Activated naive CD4-positive, alpha-beta T cell treated with anti-CD3 and anti-CD28 coated beads, Interleukin-2, amount 50 U/mL, for 72 hours (primary cell): ENCODE measurements around the gene PRTN3. TPM values are rescaled to one million over a fixed set of nuclear protein-coding genes. Genes with fewer than 3 reads are reported as not detected.

Experiments
- ATAC-seq, 2 donors: fragments of 150-1000 bp; cut with Tn5 transposase; 2 replicates each; pipeline ENCODE4 v1.10.0; 2021; ENCODE audit warnings: mild to moderate bottlenecking in 2 of 2, moderate library complexity in 2 of 2
- DNase-seq, 2 donors: peaks; one replicate each; pipeline ENCODE4 v3.0.0; 2021 to 2022; ENCODE audit warnings: low spot score in 2 of 2
- H3K27ac Mint-ChIP-seq, 2 donors: one replicate each; pipeline ENCODE4 v1.8.0; 2022; ENCODE audit warnings: mild to moderate bottlenecking in 2 of 2, mixed read lengths in 2 of 2
- H3K36me3 Mint-ChIP-seq, 2 donors: one replicate each; pipeline ENCODE4 v1.8.0; 2022; ENCODE audit warnings: mixed read lengths in 2 of 2
- H3K9me3 Mint-ChIP-seq, 2 donors: one replicate each; pipeline ENCODE4 v1.8.0; 2022; ENCODE audit warnings: mixed read lengths in 2 of 2
- total RNA-seq, 2 donors: library from RNA; stranded (reverse); gene quantifications; one replicate each; pipeline ENCODE4 v1.2.3, GENCODE V29; 2022

Gene PRTN3
- total RNA-seq, 2 donors from 2014 or later, result not detected

- DNase-seq (peak in 1 of 2 donors; percentile 41), ATAC-seq (no peak)
- peaks cover 40 to 42% of the 10 kb centered on the region in 2 donors for H3K36me3 Mint-ChIP-seq
- H3K9me3 Mint-ChIP-seq, result no peaks in the 10 kb centered on the region
- peak overlapping the region; percentile 92 to 98 for H3K27ac Mint-ChIP-seq
Measured at GRCh38 chr19:801030-801860, 39.6 kb upstream of the PRTN3 start.

- peaks cover 35 to 46% of the 10 kb centered on the region in 2 donors for H3K36me3 Mint-ChIP-seq
Measured at GRCh38 chr19:801861-802497, 38.8 kb upstream of the PRTN3 start.

GRCh38 chr19:802498-803098, 38.2 kb upstream of the PRTN3 start:
- DNase-seq, result no peak
- Mint-ChIP-seq H3K9me3 (no peaks in the 10 kb centered on the region), H3K36me3 (peaks cover 41 to 52% of the 10 kb centered on the region in 2 donors), H3K27ac (peak overlapping the region; percentile 92 to 98)
- no peak for ATAC-seq

More at GRCh38 chr19:801861-802497, 38.8 kb upstream of the PRTN3 start:
- ATAC-seq (no peak), DNase-seq (no peak)
- no peaks in the 10 kb centered on the region for H3K9me3 Mint-ChIP-seq
- peak overlapping the region; percentile 92 to 98 for H3K27ac Mint-ChIP-seq

- H3K27ac Mint-ChIP-seq, result peak overlapping the region; percentile 92 to 98
- DNase-seq (no peak), ATAC-seq (no peak)
- H3K9me3 Mint-ChIP-seq, result no peaks in the 10 kb centered on the region
- H3K36me3 Mint-ChIP-seq, result peaks cover 47 to 56% of the 10 kb centered on the region in 2 donors
Measured at GRCh38 chr19:803099-803561, 37.7 kb upstream of the PRTN3 start.

DNA sequence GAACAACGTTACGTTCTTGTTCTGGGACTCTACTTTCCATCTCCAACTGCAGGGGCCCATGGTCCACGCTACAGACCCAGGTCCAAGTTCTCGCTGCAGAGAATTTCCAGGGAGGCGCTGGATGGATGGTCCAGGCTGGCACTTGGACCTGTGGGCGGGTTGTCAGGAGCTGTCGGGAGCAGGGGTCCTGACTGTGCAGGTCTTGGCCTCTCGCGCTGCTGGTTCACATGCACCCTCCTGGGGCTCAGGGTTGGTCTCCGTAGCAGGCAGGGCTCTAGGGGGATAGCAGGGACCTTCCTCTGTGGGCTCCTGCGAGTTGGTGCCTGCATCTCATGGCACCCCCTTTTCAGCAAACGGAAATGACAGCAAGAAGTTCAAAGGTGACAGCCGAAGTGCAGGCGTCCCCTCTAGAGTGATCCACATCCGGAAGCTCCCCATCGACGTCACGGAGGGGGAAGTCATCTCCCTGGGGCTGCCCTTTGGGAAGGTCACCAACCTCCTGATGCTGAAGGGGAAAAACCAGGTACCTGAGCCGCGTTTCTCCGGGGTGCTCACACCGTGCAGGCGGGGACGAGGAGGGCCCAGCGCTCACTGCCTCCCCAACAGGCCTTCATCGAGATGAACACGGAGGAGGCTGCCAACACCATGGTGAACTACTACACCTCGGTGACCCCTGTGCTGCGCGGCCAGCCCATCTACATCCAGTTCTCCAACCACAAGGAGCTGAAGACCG, 36.9 kb upstream of the PRTN3 start:
- Mint-ChIP-seq H3K27ac (peak overlapping the region; percentile 92 to 98), H3K9me3 (no peaks in the 10 kb centered on the region), H3K36me3 (peaks cover 45 to 50% of the 10 kb centered on the region in 2 donors)
- ATAC-seq, result no peak
- DNase-seq, result no peak

- Mint-ChIP-seq H3K36me3 (peaks cover 38 to 45% of the 10 kb centered on the region in 2 donors), H3K27ac (peak overlapping the region; percentile 90 to 92), H3K9me3 (no peaks in the 10 kb centered on the region)
- ATAC-seq (no peak), DNase-seq (no peak)
Measured at GRCh38 chr19:804419-805165, 36.2 kb upstream of the PRTN3 start.

DNA sequence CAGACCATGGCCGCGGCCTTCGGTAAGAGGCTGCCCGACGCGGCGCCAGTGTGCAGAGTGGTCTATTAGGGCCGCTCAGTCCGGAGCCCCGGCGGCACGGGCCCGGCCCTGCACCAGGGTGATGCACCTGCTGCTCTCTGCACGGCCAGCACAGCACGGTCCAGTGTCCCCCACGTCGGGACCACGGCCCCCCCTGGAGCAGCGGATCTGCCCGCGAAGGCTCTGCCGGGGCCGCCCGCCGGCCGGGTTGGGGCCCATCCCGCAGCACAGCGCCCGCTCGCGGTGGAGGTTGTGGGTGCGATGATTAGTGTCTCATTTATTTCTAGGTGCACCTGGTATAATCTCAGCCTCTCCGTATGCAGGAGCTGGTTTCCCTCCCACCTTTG, 35.6 kb upstream of the PRTN3 start:
- Mint-ChIP-seq H3K36me3 (peaks cover 32 to 45% of the 10 kb centered on the region in 2 donors), H3K9me3 (no peaks in the 10 kb centered on the region)
- ATAC-seq, result peak in 1 of 2 donors; percentile 3

GRCh38 chr19:805600-806550, 34.9 kb upstream of the PRTN3 start:
- ATAC-seq, result peak in 1 of 2 donors; percentile 22

More for the DNA sequence above, 35.6 kb upstream of the PRTN3 start:
- peak overlapping the region in 1 of 2 donors; percentile 96 for H3K27ac Mint-ChIP-seq
- DNase-seq, result no peak

GRCh38 chr19:806815-807421, 33.9 kb upstream of the PRTN3 start:
- no peak for DNase-seq
- Mint-ChIP-seq H3K9me3 (no peaks in the 10 kb centered on the region), H3K36me3 (peaks cover 25 to 44% of the 10 kb centered on the region in 2 donors), H3K27ac (peak overlapping the region in 1 of 2 donors; percentile 97)
- no peak for ATAC-seq

More at GRCh38 chr19:805600-806550, 34.9 kb upstream of the PRTN3 start:
- DNase-seq, result no peak
- H3K36me3 Mint-ChIP-seq, result peaks cover 25 to 44% of the 10 kb centered on the region in 2 donors
- peak overlapping the region in 1 of 2 donors; percentile 96 for H3K27ac Mint-ChIP-seq
- no peaks in the 10 kb centered on the region for H3K9me3 Mint-ChIP-seq

GRCh38 chr19:807627-808422, 33.0 kb upstream of the PRTN3 start:
- H3K9me3 Mint-ChIP-seq, result no peaks in the 10 kb centered on the region
- peaks cover 20 to 39% of the 10 kb centered on the region in 2 donors for H3K36me3 Mint-ChIP-seq
- H3K27ac Mint-ChIP-seq, result peak overlapping the region in 1 of 2 donors; percentile 97
- DNase-seq, result no peak
- ATAC-seq, result no peak

DNA sequence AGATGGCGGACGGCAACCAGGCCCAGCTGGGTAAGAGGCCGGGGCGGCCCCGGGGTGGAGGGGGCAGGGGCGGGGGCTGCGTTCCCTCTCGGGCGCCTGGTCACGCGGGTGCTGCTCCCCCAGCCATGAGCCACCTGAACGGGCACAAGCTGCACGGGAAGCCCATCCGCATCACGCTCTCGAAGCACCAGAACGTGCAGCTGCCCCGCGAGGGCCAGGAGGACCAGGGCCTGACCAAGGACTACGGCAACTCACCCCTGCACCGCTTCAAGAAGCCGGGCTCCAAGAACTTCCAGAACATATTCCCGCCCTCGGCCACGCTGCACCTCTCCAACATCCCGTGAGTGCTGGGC, 32.4 kb upstream of the PRTN3 start:
- Mint-ChIP-seq H3K27ac (no peak overlapping the region), H3K9me3 (no peaks in the 10 kb centered on the region), H3K36me3 (peaks cover 16 to 34% of the 10 kb centered on the region in 2 donors)
- DNase-seq (no peak), ATAC-seq (no peak)

DNA sequence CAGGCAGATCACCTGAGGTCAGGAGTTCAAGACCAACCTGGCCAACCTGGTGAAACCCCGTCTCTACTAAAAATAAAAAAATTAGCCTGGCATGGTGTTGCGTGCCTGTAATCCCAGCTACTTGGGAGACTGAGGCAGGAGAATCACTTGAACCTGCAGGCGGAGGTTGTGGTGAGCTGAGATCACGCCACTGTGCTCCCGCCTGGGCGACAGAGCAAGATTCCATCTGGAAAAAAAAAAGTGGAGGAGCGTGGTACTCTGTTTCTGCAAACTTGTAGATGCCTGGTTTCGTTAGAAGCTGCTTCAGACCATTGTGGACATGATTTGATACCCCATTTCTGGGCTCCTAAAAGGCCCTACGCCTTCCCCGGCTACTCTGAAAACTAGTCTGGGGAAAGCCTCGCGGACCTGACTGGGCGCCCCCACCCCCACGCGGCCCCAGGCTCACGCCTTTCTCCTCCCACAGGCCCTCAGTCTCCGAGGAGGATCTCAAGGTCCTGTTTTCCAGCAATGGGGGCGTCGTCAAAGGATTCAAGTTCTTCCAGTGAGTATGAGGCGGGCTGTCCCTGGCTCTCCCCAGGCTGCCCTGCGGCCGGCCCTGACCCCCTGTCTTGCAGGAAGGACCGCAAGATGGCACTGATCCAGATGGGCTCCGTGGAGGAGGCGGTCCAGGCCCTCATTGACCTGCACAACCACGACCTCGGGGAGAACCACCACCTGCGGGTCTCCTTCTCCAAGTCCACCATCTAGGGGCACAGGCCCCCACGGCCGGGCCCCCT, 30.5 kb upstream of the PRTN3 start:
- no peak for ATAC-seq
- no peak for DNase-seq
- Mint-ChIP-seq H3K9me3 (no peaks in the 10 kb centered on the region), H3K36me3 (peaks cover 12 to 40% of the 10 kb centered on the region in 2 donors), H3K27ac (peak overlapping the region in 1 of 2 donors; percentile 87)

DNA sequence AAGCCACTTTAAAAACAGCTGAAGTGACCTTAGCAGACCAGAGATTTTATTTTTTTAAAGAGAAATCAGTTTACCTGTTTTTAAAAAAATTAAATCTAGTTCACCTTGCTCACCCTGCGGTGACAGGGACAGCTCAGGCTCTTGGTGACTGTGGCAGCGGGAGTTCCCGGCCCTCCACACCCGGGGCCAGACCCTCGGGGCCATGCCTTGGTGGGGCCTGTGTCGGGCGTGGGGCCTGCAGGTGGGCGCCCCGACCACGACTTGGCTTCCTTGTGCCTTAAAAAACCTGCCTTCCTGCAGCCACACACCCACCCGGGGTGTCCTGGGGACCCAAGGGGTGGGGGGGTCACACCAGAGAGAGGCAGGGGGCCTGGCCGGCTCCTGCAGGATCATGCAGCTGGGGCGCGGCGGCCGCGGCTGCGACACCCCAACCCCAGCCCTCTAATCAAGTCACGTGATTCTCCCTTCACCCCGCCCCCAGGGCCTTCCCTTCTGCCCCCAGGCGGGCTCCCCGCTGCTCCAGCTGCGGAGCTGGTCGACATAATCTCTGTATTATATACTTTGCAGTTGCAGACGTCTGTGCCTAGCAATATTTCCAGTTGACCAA, 29.8 kb upstream of the PRTN3 start:
- H3K36me3 Mint-ChIP-seq, result peaks cover 12 to 45% of the 10 kb centered on the region in 2 donors
- H3K9me3 Mint-ChIP-seq, result peaks cover 0 to 4% of the 10 kb centered on the region in 2 donors
- H3K27ac Mint-ChIP-seq, result peak overlapping the region in 1 of 2 donors; percentile 95
- ATAC-seq (no peak), DNase-seq (no peak)
